Skeletal muscle cell (primary cell): Measurements from ENCODE around the gene RHOU.

ENCODE experiments used
- DNase-seq: peaks from one replicate; pipeline ENCODE4 v3.0.0-alpha.2; 2010; ENCODE audit warnings: low read depth
- H3K4me3 ChIP-seq: 2 replicates; pipeline ENCODE4 v1.5.1; 2011; ENCODE audit warnings: low read depth, mild to moderate bottlenecking, control low read depth, low read length, moderate library complexity

Gene RHOU

DNA sequence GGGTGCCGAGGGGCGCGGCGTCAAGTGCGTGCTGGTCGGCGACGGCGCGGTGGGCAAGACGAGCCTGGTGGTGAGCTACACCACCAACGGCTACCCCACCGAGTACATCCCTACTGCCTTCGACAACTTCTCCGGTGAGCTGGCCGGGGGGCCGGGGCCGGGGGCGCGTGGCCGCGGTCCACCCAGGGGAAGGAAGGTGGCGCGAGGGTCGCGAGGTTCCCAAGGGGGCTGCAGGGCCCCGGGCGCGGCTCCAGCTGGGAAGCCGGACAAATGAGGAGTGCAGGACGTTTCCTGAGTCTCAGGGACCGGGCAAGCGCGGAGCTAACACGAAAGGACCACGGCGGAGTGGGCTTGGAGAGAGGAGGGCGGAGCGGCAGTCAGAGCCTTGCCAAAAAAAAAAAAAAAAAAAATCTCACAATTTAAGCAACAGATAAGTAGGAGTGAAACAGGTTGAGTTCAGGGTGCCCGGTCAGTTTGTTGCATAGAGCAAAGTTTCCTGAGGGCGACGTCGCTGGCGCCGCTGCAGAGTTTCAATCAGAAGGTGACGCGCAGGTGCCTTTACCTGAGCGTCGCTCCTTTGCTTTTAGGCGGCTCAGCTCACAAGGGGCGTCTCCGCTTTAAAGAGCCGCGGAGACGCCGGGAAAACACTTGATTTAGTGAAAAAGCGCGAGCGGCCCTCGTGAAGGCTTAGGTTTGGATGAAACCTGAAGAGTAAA is 750 bp downstream of the RHOU start:
- peak overlapping the region; percentile 55 for H3K4me3 ChIP-seq
- DNase-seq, result no peak

DNA sequence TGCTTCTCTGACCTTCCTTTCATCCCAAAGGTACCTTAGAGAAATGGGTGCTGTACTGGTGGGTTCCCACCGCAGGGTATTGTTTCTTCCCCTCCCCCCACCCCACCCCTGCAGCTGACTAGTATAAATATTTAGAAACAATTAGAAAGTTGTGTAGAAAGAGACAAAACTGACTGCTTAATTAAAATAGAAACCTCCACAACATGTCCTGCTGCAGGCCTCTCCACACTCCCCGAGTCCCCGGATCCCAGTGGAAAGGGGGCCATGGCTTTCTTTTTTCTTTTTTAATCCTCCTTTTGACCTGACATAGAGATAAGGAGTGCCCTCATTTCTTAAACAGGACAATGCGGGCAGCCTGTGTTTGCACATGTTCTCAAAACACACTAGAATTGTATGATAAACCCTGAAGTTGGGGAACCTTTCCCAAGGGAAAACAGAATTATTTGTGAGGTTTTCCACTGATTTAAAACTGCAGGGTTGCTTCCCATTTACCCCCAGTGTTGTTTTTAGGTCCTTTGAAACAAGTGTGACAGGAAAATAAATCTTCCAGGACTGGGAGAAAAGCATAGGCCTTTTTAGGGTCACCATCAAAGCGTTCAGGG is 1.7 kb downstream of the RHOU start:
- no peak overlapping the region for H3K4me3 ChIP-seq
- DNase-seq, result no peak

DNA sequence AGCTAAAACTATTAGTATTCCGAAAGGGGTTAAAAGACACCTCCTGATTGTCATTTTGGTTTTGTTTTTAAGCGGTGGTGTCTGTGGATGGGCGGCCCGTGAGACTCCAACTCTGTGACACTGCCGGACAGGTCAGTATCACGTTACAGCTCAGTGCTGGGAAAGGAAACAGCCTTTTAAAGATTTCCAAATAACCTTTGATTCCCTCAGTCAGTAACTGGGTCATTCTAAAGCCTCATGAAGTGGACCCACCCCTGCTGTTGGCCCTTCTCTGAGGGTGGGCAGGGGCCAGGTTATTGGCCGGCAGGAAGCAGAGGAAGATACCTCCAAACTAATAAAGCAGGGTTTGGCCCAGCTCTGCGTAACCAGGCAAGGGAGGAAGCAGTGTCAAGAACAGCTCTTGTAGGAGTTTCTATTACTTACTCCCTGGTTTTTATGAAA is 2.3 kb downstream of the RHOU start:
- H3K4me3 ChIP-seq, result no peak overlapping the region
- no peak for DNase-seq

DNA sequence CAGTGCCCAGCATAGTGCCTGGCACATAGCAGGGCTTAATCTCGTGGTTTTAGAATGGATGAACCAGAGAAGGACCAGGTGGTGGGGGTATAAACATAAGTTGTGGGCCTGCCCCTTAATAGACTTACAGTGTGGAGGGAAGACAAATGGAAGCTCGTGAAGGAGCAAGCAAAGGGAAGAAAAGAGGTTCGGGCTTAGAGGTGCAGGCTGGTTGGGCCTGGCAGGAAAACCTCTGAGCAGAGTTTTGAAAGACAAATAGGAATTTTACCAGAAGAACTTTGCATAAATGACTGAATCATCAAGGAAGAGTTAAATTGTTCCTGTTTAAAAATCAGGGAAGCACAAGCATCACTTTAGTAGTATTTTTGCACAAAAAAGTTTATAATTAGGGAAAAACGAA is 4.5 kb downstream of the RHOU start:
- DNase-seq, result no peak
- no peak overlapping the region for H3K4me3 ChIP-seq

DNA sequence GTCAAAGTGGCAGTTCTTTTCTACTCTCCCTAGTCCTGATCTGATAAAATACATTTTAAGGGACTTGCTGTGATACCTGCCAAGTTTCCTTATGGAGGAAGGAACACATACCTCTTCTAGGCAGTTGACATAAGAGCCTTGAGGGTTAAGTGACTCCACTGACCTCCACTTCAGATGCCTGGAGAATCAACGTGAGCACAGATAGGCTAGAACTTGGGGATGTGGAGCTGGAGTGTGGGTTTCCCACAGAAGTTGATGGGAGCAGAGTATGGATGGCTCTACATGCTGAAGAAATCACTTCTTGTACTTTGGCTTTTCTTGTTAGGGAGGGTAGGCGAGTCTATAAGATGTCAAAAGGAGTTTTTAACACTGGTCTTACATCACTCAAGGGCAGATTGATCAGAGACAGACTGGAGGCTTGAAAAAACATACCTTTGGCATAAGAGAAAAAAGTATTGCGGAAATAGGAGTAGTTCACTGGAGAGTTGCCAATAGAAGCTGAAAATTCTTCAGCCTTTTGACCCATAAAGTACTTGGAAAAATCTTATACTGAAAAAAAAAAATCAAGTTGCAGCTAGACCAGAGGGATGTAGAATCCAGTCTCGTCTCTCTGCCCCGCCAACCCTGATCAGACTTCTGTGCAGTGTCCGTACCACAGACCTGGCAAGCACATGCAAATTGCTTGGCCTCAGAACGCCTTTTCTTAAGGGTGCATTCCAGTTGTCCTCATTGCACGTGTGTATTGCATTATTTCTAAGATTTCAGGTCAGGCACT is 5.5 kb downstream of the RHOU start:
- no peak for DNase-seq
- no peak overlapping the region for H3K4me3 ChIP-seq

DNA sequence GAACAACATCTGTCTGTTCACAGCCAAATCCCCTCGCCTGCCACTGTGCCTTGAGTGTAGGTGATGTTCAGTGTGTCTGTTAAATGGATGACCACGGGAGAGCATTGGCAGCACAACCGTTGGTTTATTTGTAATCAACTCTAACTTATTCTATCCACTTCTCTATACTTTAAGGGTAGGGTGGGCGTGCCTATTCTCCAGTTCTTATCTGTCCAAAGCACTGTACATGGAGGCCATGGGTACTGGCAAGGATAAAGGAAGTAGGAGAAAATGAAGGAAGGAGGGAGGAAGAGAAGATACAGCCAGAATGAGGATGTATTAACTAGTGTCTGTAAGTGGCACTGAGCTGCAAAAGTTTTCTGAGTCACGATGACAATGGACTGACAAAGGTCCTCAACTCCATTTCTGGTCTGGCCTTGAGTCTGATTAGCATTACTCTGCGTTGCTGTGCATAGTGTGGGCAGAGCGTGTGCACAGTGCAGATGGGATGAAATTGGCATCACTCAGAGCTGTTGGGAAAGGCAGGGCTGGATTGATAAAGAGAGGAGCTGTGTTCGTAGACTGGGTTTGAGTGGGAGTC is 7.1 kb downstream of the RHOU start:
- no peak for DNase-seq
- H3K4me3 ChIP-seq, result no peak overlapping the region

DNA sequence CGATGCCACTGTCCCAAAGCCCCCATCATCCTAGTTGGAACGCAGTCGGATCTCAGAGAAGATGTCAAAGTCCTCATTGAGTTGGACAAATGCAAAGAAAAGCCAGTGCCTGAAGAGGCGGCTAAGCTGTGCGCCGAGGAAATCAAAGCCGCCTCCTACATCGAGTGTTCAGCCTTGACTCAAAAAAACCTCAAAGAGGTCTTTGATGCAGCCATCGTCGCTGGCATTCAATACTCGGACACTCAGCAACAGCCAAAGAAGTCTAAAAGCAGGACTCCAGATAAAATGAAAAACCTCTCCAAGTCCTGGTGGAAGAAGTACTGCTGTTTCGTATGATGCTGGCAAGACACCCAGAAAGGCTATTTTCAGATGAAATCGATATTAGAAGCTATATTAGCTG is 8.1 kb downstream of the RHOU start:
- DNase-seq, result no peak
- H3K4me3 ChIP-seq, result no peak overlapping the region

DNA sequence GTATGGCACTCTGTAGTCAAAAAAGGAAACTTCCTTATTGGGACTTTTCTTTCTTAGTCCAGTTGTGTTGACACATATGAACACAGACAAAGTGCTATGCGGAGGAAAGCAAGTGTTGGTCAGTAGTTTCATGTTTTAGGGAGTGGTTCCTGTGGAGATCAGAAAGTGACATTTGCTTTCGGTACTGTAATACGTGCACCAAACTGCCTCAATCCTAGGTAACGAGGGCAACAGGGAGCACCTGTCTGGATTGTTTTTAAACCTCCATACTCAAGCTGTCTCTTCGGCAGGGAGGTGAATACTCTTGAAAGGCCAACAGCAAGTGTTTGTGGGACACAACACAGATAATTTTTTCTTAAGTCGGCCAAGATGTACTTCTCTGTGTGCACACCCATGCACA is 9.1 kb downstream of the RHOU start:
- H3K4me3 ChIP-seq, result no peak overlapping the region
- no peak for DNase-seq

DNA sequence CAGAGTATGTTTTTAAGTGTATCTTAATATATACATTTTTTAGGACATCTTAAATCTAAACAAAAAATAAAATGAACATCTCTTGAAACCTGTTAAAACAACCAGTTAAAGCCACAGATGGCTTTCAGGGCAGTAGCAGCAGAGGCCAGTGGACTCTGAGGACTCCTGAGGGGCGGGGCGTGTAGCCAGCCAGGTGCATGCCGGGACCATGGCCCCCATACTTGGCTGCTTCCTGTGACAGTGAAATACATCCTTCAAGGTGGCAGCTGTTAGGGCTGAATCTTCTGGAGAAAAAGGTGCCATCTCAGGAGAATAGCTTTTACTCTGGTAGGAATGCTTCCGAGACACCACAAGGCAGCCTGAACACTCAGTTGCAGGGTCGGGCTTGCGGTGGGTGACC is 9.6 kb downstream of the RHOU start:
- no peak overlapping the region for H3K4me3 ChIP-seq
- no peak for DNase-seq

DNA sequence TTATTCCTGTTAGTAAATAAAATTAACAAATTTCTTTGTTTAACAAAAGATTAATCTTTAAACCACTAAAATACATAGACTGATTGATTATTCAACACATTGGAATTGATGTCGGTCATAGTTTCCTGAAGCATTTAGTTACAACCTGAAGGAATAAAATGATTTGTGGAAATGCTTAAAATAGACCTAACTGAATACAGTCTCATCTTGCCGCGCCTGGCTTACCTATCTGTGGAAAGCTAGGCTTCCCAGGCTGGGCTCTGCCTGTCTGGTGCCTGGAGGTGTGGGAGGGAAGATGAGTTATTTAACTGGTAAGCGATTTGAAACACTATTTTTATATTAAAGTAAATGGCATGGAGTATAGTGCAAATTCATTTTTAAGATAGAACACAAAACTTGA is 10.2 kb downstream of the RHOU start:
- no peak overlapping the region for H3K4me3 ChIP-seq

DNA sequence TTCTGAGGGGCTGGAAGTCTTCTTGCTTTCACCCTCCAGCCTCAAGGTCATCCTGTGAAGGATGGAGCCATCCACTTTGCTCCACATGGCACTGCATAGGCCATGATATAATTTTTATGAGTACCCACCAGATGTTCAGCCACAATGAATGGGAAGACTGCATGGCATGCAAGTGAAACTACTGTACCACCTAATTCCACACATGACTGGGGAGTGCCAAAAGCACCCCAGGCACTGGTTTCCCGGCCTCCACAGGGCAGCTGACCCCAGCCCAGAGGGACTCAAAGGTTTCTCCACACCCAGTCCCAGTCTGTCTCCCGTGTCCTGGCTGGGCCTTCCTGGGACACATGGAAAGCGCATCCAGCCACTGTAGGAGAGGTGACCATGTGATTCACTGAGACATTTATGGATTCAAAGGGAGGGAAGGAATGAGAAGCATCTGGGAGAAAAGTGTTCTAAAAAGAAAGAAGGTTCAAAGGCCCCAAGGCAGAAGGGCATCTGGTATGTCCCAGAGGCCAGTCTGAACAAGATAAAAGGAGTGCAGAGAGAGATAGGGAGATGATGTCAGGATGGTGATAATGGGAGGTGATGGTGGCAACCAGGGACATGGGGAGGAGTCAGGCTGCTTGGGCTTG is 12.1 kb downstream of the RHOU start:
- no peak overlapping the region for H3K4me3 ChIP-seq
- DNase-seq, result no peak

More for the DNA sequence above, 10.2 kb downstream of the RHOU start:
- no peak for DNase-seq

DNA sequence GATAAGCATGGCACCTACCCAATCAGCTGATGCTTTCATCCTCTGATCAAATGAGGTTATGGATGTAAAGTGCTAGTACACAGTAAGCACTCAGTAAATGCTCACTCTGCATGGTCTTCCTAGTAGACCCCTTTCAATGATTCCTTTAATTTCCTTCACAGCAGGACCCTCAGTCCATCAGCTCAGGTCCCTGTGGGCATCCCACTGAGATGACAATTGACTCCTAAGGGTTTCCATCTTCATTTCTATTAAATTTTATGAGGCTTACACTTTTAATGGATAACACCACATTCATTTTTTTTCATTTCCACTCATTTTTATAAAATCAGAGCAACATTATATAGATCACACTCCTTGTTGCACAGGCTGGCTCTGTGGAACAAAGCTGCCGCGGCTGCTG is 12.8 kb downstream of the RHOU start:
- no peak overlapping the region for H3K4me3 ChIP-seq
- DNase-seq, result no peak

DNA sequence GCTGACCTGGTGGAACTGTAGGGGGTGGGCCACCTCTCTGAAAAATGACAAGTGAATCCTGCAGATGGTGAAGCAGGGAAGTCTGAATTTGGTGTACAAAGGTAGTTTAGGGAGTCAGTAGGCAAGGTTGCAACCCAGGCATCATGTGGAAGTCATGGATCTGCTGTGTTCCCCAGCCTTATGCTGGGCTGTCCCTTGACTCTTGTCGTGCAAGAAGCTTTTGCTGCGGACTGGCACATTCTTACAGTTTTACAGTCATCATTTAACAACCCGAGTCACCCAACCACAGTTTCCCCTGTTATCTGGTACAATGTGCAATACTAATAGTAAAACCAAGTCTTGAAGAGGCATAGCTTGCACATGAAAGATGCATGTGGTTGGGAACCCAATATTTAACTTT is 13.2 kb downstream of the RHOU start:
- no peak for DNase-seq
- H3K4me3 ChIP-seq, result no peak overlapping the region

DNA sequence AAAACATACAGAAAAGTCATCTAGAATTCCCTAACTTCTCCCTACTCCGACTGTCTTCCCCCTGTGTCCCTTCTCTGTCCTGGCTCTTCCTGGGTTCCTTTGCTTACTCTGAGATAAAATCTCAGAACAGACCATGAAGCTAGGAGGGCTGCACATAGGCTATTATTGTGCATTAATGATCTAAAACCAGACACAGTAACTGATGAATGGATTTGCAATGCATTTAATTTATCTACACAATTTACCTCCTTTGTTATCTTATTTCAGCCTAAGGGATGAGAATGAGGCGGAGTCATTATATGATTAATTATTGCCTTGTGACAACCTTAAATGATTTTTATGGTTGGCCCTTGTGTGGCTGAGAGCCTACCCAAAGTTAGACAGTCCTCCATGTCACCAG is 14.5 kb downstream of the RHOU start:
- H3K4me3 ChIP-seq, result no peak overlapping the region
- no peak for DNase-seq

DNA sequence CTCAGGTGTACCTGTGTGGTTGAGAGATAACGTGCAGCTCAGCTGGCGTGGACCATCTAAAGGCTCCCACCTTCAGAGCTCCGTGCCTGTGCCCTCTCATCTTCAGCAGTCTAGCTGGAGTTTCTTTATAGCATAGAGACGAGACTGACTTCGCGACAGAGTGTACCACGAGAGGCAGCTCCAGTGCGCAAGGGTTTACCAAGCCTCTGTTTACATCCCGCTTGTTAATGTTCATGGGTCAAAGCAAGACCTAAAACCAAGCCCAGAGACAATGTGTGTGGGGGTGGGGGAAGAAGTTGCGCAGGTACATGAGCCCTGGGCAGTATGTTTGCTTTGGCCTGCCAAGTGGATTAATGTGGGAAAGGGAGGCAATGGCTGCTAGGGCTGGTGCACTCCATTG is 15.6 kb downstream of the RHOU start:
- DNase-seq, result no peak
- no peak overlapping the region for H3K4me3 ChIP-seq

DNA sequence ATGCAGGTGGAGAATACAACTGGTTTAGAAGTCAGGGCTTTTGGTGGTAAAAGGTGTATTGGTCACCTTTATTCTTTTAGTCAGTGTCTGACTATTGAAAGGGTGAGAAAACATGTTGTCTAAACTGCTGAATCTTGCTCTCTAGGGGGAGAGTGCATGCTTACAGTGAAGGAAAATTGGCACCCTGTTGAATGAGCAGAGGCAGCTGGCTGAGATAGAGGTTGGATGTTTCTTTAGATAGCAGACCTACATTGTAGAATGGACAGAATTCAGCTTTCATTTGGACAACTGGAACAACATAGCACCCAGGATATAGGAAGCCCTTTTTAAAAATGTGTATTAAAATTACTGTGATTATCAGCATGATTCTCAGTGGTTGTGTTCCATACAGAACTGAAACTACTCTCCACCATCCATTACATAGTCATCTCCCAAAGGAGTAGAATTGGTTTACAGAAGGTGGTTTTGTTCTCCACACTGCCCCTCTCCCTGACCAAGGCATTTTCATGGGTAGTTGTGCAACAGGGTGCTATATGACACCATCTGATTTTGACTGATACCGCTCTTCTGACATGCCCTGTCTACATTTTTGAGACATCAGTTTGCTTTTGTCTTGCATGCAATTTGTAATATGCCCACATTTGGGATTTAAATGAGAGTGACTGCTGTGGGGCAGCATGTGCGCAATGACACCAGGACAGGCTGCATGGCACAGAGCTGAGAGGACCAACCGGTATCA is 16.2 kb downstream of the RHOU start:
- no peak for DNase-seq
- H3K4me3 ChIP-seq, result no peak overlapping the region

DNA sequence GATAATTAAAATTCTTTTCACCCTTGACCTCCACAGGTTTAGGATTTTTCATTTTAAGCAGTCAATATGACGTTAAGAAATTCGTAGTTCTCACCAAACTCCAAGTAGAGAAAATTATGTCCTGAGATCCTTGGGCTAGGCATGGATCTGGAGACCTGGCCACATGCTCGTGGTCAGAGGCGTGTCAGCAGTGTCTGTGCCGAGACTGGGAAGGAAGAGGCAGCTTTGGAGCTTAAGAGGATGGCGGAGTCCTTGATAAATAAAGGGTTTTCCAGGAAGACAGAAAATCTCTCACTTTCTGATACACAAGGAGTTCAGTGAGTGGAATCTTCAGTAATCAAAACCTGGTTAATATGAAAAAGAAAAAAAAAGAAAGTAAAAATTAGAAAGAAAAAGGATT is 17.0 kb downstream of the RHOU start:
- no peak overlapping the region for H3K4me3 ChIP-seq
- no peak for DNase-seq

DNA sequence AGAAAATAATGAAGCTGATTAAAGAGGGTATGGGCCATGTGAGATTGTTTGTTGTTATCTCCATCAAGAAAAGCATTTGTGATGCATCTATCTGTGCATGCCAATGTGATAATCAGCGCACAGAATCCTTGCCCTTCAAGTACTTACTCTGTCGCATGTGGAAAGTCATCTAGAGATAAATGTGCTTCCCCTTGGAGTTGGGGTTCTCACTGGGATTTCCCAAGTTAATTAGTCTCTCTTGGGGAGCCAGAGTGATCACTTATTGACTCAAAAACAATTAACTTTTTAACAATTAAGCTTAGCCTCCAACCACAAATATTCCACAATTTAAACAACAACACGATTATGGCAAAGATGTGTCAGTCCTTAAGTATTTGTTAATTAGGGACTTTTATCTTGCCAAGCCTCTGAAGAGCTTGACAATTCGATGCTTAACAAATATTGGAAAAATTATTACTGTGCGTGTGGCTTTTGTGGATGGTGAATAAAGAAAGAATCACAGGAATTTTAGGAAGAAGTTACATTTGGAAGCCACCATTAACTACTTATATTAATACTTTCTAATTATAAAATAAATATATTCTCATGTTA is 17.5 kb downstream of the RHOU start:
- no peak for DNase-seq
- H3K4me3 ChIP-seq, result no peak overlapping the region

DNA sequence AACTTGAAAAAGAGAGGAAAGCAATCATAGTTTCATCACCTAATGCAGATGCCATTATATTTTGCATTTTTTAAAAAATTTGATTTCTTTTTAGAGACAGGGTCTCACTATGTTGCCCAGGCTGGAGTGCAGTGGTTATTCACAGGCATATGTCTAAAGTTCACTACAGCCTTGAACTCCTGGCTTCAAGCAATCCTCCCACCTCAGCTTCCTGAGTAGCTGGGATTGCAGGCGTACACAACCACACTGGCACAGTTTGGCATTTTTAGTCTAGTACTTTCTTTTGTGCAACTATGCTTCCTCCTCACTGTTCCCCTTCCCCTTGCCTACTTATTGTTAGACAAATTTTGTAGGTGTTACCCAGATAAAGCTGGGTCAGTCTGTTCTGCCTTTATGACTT is 18.0 kb downstream of the RHOU start:
- no peak overlapping the region for H3K4me3 ChIP-seq
- DNase-seq, result no peak
